ENCODE data around the gene PRR29. TPM values are rescaled to one million over a fixed set of nuclear protein-coding genes. Genes with fewer than 3 reads are reported as not detected.

The PRR29 gene
- polyA plus RNA-seq, 1 of the 3 experiments (the other 2 are of a cell fraction): 2.7 TPM

DNA sequence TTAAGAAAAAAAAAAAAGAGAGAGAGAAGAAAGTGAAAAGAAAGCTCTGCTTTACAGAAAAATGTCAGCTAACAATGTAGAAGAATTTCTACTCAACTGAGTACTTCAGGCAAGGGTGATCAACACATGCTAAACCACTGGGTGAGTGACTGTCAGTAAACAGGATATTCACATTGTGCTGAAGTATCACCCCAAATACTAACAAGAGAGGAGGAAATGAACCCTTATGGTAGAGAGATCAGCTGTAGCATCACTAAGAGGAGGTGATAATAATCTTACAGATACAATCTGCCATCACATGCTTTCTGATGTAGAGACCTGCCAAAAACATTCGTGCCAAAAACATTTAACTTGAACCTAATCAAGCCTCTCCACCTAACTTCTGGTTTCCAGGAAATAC lies 53.0 kb downstream of the PRR29 start:
- Histone ChIP-seq H3K27me3 (ENCODE audit: insufficient read depth) (no peaks in the 10 kb centered on the region), H3K9ac (no peak overlapping the region), H3K79me2 (ENCODE audit: insufficient read depth) (no peaks in the 10 kb centered on the region), H3K9me2 (no peaks in the 10 kb centered on the region), H3K27ac (ENCODE audit: low read depth in 2 of 2, low read length in 1 of 2) (no peak overlapping the region), H2AFZ (ENCODE audit: low read depth) (no peak overlapping the region), H3K4me1 (ENCODE audit: control insufficient read depth in 1 of 2, insufficient read depth in 2 of 2, low read depth in 1 of 2, low read length in 1 of 2) (no peaks in the 10 kb centered on the region), H3K36me3 (replicated peaks in 1 of 2; ENCODE audit: control insufficient read depth in 1 of 2, insufficient read depth in 2 of 2, low read length in 1 of 2) (peaks cover 14 to 63% of the 10 kb centered on the region in 2 experiments), H4K20me1 (ENCODE audit: insufficient read depth) (no peaks in the 10 kb centered on the region), H3K9me3 (no peaks in the 10 kb centered on the region), H3K4me2 (no peak overlapping the region), H3K4me3 (ENCODE audit: low read depth in 2 of 2, low read length in 1 of 2) (no peak overlapping the region), H3F3A (replicated peaks; ENCODE audit: insufficient read depth) (no peaks in the 10 kb centered on the region)
- TF ChIP-seq EZH2phosphoT487 (IDR thresholded peaks at IDR 0.05; ENCODE audit: borderline replicate concordance, low read depth): no peak
- no peak for TF ChIP-seq TEAD4 (IDR thresholded peaks at IDR 0.05; ENCODE audit: borderline replicate concordance, insufficient read depth)
- no peak for TF ChIP-seq POLR2AphosphoS5 (IDR thresholded peaks at IDR 0.05; ENCODE audit: low read depth, low read length)
- TF ChIP-seq RAD21 (IDR thresholded peaks at IDR 0.05; ENCODE audit: low read length): no peak
- no peak for TF ChIP-seq FOXJ3 (CRISPR knock-in tag; IDR thresholded peaks at IDR 0.05)
- no peak for TF ChIP-seq EP300 (IDR thresholded peaks at IDR 0.05; ENCODE audit: borderline replicate concordance in 1 of 2, low read depth in 1 of 2, low read length in 1 of 2)
- TF ChIP-seq SMC3 (IDR thresholded peaks at IDR 0.05; ENCODE audit: low read depth, low read length): no peak
- TF ChIP-seq TAF1 (IDR thresholded peaks at IDR 0.05; ENCODE audit: borderline replicate concordance, low read depth, low read length): no peak
- no peak for TF ChIP-seq RFX5 (IDR thresholded peaks at IDR 0.05; ENCODE audit: low read length)
- TF ChIP-seq MXI1 (IDR thresholded peaks at IDR 0.05; ENCODE audit: low read depth, low read length): no peak
- TF ChIP-seq GATA2 (CRISPR knock-in tag; IDR thresholded peaks at IDR 0.05): no peak
- TF ChIP-seq RCOR1 (IDR thresholded peaks at IDR 0.05; ENCODE audit: low read length): no peak
- TF ChIP-seq ELF1 (IDR thresholded peaks at IDR 0.05): no peak
- ChIA-PET CTCF (interaction anchor here (0.7 to 22.7 kb wide), 6 partner anchors 8 to 140 kb away, joined by 3 to 266 read pairs (median 6); partner anchors contain the start of gene GH1), POLR2A (no interaction called here)
- 38% methylated on average over 1 of the region's 1 CpG for WGBS (ENCODE audit: low lambda C conversion rate)
- DNase-seq: no peak

DNA sequence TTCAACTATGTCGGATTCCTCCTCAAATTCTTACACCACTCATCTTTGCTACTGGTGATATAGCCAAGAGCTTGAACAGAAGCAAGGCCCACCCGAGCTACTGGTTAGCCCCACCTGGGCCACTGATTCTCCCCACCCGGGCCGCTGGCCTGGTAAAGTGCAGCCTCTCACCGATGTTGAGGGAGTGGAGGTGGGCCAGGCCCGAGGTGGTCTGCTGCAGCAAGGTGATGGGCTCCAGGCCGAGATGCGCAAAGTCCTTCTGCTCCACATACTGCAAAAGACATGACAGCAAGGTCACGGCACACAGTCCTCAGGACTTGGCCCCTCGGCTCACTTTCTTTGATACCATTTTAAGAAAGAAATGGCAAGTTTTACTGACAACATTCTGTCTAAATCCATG lies 55.0 kb downstream of the PRR29 start:
- POLR2A ChIA-PET: no interaction called here
- no peak for TF ChIP-seq TEAD4 (IDR thresholded peaks at IDR 0.05; ENCODE audit: borderline replicate concordance, insufficient read depth)
- TF ChIP-seq, protein P1, sequence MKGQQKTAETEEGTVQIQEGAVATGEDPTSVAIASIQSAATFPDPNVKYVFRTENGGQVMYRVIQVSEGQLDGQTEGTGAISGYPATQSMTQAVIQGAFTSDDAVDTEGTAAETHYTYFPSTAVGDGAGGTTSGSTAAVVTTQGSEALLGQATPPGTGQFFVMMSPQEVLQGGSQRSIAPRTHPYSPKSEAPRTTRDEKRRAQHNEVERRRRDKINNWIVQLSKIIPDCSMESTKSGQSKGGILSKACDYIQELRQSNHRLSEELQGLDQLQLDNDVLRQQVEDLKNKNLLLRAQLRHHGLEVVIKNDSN (IDR thresholded peaks at IDR 0.05; ENCODE audit: borderline replicate concordance, low read depth): no peak
- no peak for TF ChIP-seq FOSL2 (IDR thresholded peaks at IDR 0.05; ENCODE audit: borderline replicate concordance, low read depth)
- no peak for TF ChIP-seq NRF1 (IDR thresholded peaks at IDR 0.05; ENCODE audit: low read depth, low read length)
- TF ChIP-seq, protein P2, sequence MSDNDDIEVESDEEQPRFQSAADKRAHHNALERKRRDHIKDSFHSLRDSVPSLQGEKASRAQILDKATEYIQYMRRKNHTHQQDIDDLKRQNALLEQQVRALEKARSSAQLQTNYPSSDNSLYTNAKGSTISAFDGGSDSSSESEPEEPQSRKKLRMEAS (IDR thresholded peaks at IDR 0.05; ENCODE audit: low read depth): no peak
- TF ChIP-seq, protein P3, sequence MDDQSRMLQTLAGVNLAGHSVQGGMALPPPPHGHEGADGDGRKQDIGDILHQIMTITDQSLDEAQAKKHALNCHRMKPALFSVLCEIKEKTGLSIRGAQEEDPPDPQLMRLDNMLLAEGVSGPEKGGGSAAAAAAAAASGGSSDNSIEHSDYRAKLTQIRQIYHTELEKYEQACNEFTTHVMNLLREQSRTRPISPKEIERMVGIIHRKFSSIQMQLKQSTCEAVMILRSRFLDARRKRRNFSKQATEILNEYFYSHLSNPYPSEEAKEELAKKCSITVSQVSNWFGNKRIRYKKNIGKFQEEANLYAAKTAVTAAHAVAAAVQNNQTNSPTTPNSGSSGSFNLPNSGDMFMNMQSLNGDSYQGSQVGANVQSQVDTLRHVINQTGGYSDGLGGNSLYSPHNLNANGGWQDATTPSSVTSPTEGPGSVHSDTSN (IDR thresholded peaks at IDR 0.05): no peak
- no peak for TF ChIP-seq EP300 (IDR thresholded peaks at IDR 0.05; ENCODE audit: borderline replicate concordance in 1 of 2, low read depth in 1 of 2, low read length in 1 of 2)
- no peak for TF ChIP-seq SIN3A (IDR thresholded peaks at IDR 0.05; ENCODE audit: borderline replicate concordance, low read depth, low read length)
- no peak for TF ChIP-seq FOXJ3 (CRISPR knock-in tag; IDR thresholded peaks at IDR 0.05)
- TF ChIP-seq GABPA (IDR thresholded peaks at IDR 0.05; ENCODE audit: low read depth): no peak
- no peak for TF ChIP-seq TAF1 (IDR thresholded peaks at IDR 0.05; ENCODE audit: borderline replicate concordance, low read depth, low read length)
- TF ChIP-seq JUND (IDR thresholded peaks at IDR 0.05): no peak
- TF ChIP-seq MEF2A (IDR thresholded peaks at IDR 0.05; ENCODE audit: borderline replicate concordance, low read depth): no peak
- TF ChIP-seq NFIC (IDR thresholded peaks at IDR 0.05; ENCODE audit: borderline replicate concordance): no peak
- no peak for TF ChIP-seq MXI1 (IDR thresholded peaks at IDR 0.05; ENCODE audit: low read depth, low read length)
- no peak for TF ChIP-seq YY1 (IDR thresholded peaks at IDR 0.05; ENCODE audit: low read depth)
- no peak for TF ChIP-seq CHD2 (IDR thresholded peaks at IDR 0.05; ENCODE audit: low read length, partially characterized antibody)
- TF ChIP-seq, protein P4, sequence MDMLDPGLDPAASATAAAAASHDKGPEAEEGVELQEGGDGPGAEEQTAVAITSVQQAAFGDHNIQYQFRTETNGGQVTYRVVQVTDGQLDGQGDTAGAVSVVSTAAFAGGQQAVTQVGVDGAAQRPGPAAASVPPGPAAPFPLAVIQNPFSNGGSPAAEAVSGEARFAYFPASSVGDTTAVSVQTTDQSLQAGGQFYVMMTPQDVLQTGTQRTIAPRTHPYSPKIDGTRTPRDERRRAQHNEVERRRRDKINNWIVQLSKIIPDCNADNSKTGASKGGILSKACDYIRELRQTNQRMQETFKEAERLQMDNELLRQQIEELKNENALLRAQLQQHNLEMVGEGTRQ (IDR thresholded peaks at IDR 0.05; ENCODE audit: borderline replicate concordance, low read depth, low read length): no peak

More for the DNA sequence above, 55.0 kb downstream of the PRR29 start:
- H3K79me2 ChIP-seq (ENCODE audit: insufficient read depth): no peaks in the 10 kb centered on the region
- H3K27me3 ChIP-seq (ENCODE audit: insufficient read depth): no peaks in the 10 kb centered on the region
- H3F3A ChIP-seq (replicated peaks; ENCODE audit: insufficient read depth): no peaks in the 10 kb centered on the region
- no peak overlapping the region for H3K27ac ChIP-seq (ENCODE audit: low read depth in 2 of 2, low read length in 1 of 2)
- no peak overlapping the region for H3K9ac ChIP-seq
- no peak overlapping the region for H3K4me3 ChIP-seq (ENCODE audit: low read depth in 2 of 2, low read length in 1 of 2)
- WGBS (ENCODE audit: low lambda C conversion rate): 94% methylated on average over 10 of the region's 10 CpGs
- H3K9me2 ChIP-seq: no peaks in the 10 kb centered on the region
- H2AFZ ChIP-seq (ENCODE audit: low read depth): no peak overlapping the region
- no peaks in the 10 kb centered on the region for H3K9me3 ChIP-seq
- H3K4me1 ChIP-seq (ENCODE audit: control insufficient read depth in 1 of 2, insufficient read depth in 2 of 2, low read depth in 1 of 2, low read length in 1 of 2): no peaks in the 10 kb centered on the region
- H3K4me2 ChIP-seq: no peak overlapping the region
- H4K20me1 ChIP-seq (ENCODE audit: insufficient read depth): no peaks in the 10 kb centered on the region
- peaks cover 3 to 48% of the 10 kb centered on the region in 2 experiments for H3K36me3 ChIP-seq (replicated peaks in 1 of 2; ENCODE audit: control insufficient read depth in 1 of 2, insufficient read depth in 2 of 2, low read length in 1 of 2)
- CTCF ChIA-PET: interaction anchor here (1.0 to 22.7 kb wide), 10 partner anchors 11 to 187 kb away, joined by 3 to 266 read pairs (median 3); no protein-coding TSS in a partner anchor
- no peak for DNase-seq

Data from SK-N-SH (cell line).